OCI-LY7 (cell line): ENCODE measurements around the gene MECR.

Experiments
- EZH2phosphoT487 ChIP-seq: fragments of 200-600 bp; sonication (generic); IDR thresholded peaks from 2 replicates; pipeline ENCODE4 v1.6.1; 2018; ENCODE audit warnings: low read depth, borderline replicate concordance, mild to moderate bottlenecking, mixed run types, antibody characterized with exemption, low read length, moderate library complexity, mixed read lengths
- TF ChIP-seq, protein P1 (sequence below): fragments of 200-600 bp; sonication (generic); conservative IDR thresholded peaks from 2 replicates; pipeline ENCODE4 v1.5.1; 2014; ENCODE audit warnings: mild to moderate bottlenecking, antibody characterized with exemption, low read length, moderate library complexity, mixed read lengths

DNA sequence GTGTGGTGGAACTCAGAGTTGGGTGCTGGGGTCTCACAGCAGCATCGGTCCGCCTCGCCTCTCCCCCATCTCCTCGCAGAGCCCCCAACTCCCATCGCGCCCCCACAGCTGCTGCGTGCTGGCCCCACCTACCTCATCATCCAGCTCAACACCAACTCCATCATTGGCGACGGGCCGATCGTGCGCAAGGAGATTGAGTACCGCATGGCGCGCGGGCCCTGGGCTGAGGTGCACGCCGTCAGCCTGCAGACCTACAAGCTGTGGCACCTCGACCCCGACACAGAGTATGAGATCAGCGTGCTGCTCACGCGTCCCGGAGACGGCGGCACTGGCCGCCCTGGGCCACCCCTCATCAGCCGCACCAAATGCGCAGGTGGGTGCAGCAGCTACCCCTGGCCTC, 29.8 kb upstream of the MECR start:
- TF ChIP-seq, protein P1, sequence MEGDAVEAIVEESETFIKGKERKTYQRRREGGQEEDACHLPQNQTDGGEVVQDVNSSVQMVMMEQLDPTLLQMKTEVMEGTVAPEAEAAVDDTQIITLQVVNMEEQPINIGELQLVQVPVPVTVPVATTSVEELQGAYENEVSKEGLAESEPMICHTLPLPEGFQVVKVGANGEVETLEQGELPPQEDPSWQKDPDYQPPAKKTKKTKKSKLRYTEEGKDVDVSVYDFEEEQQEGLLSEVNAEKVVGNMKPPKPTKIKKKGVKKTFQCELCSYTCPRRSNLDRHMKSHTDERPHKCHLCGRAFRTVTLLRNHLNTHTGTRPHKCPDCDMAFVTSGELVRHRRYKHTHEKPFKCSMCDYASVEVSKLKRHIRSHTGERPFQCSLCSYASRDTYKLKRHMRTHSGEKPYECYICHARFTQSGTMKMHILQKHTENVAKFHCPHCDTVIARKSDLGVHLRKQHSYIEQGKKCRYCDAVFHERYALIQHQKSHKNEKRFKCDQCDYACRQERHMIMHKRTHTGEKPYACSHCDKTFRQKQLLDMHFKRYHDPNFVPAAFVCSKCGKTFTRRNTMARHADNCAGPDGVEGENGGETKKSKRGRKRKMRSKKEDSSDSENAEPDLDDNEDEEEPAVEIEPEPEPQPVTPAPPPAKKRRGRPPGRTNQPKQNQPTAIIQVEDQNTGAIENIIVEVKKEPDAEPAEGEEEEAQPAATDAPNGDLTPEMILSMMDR: no peak
- no peak for TF ChIP-seq EZH2phosphoT487
